PC-9 (cell line): Measurements from ENCODE around the gene CBX2.

Experiments used
- EZH2 ChIP-seq: fragments of 200-600 bp; sonication (generic); IDR thresholded peaks from 2 replicates; pipeline ENCODE4 v1.8.0; 2017; ENCODE audit warnings: antibody characterized with exemption, low read depth
- TF ChIP-seq, protein P1 (sequence below): fragments of 200-600 bp; sonication (generic); conservative IDR thresholded peaks from 2 replicates; pipeline ENCODE4 v1.6.1; 2017; ENCODE audit warnings: mixed run types, antibody characterized with exemption, mild to moderate bottlenecking, moderate library complexity

DNA sequence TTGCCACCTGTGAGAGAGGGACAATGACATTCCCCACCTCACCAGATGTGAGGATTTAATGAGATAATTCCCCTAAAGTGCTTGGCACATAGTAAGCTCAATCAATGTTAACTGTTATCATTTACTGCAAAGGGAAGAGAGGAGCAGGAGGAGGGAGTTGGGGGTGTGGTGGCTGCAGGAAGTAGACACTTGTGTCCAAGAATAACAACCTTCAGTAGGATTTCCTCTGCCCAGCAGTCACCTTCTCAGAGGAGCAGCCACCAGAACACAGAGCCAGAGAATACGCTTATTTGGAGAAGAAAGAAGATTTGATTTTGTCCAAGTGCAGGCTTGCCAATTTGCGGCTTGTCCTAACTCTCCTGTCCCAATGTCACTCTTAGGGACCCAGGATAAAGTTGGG lies 51.1 kb downstream of the CBX2 start:
- TF ChIP-seq, protein P1, sequence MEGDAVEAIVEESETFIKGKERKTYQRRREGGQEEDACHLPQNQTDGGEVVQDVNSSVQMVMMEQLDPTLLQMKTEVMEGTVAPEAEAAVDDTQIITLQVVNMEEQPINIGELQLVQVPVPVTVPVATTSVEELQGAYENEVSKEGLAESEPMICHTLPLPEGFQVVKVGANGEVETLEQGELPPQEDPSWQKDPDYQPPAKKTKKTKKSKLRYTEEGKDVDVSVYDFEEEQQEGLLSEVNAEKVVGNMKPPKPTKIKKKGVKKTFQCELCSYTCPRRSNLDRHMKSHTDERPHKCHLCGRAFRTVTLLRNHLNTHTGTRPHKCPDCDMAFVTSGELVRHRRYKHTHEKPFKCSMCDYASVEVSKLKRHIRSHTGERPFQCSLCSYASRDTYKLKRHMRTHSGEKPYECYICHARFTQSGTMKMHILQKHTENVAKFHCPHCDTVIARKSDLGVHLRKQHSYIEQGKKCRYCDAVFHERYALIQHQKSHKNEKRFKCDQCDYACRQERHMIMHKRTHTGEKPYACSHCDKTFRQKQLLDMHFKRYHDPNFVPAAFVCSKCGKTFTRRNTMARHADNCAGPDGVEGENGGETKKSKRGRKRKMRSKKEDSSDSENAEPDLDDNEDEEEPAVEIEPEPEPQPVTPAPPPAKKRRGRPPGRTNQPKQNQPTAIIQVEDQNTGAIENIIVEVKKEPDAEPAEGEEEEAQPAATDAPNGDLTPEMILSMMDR = no peak
- no peak for TF ChIP-seq EZH2
